Suppressor macrophage (primary cell): ENCODE data around the gene IFI16.

ENCODE experiments used
- DNase-seq, 4 experiments: peaks; one replicate each; pipeline ENCODE4 v3.0.0-alpha.2; 2020 to 2022

Gene IFI16

GRCh38 chr1:159066108-159066507 lies 56.4 kb downstream of the IFI16 start:
- no peak for DNase-seq

GRCh38 chr1:159067699-159068621 lies 58.3 kb downstream of the IFI16 start:
- peak; percentile 69 to 89 (median 83) for DNase-seq

- DNase-seq, result peak in 3 of 4 experiments; percentile 45 to 60 (median 45)
Observed at GRCh38 chr1:159068886-159069285, 59.2 kb downstream of the IFI16 start.

GRCh38 chr1:159071970-159072582 lies 62.4 kb downstream of the IFI16 start:
- DNase-seq, result peak; percentile 26 to 84 (median 58)

- DNase-seq, result peak; percentile 51 to 82 (median 68)
Observed at GRCh38 chr1:159076438-159077119, 66.9 kb downstream of the IFI16 start, which contains the start of gene AIM2. Gene AIM2, minus strand, starts transcription at chr1:159076766. Its CDS starts 3,267 bp downstream, at chr1:159073499.

GRCh38 chr1:159077120-159077961 lies 67.6 kb downstream of the IFI16 start:
- DNase-seq, result peak; percentile 36 to 62 (median 53)

- DNase-seq, result no peak
Observed at GRCh38 chr1:159079525-159079924, 69.8 kb downstream of the IFI16 start.

GRCh38 chr1:159081626-159082025 lies 71.9 kb downstream of the IFI16 start:
- DNase-seq, result no peak

GRCh38 chr1:159083013-159083412 lies 73.3 kb downstream of the IFI16 start:
- DNase-seq, result no peak

GRCh38 chr1:159084152-159084551 lies 74.4 kb downstream of the IFI16 start:
- DNase-seq, result peak in 3 of 4 experiments; percentile 38 to 58 (median 46)

GRCh38 chr1:159084867-159085266 lies 75.2 kb downstream of the IFI16 start:
- peak; percentile 66 to 90 (median 82) for DNase-seq

GRCh38 chr1:159088050-159088449 lies 78.3 kb downstream of the IFI16 start:
- peak in 1 of 4 experiments; percentile 25 for DNase-seq

GRCh38 chr1:159088546-159089183 lies 79.0 kb downstream of the IFI16 start:
- no peak for DNase-seq

- peak in 2 of 4 experiments; percentile 24 to 47 for DNase-seq
Observed at GRCh38 chr1:159089184-159089791, 79.6 kb downstream of the IFI16 start.

GRCh38 chr1:159090286-159091179 lies 80.8 kb downstream of the IFI16 start:
- peak in 2 of 4 experiments; percentile 24 to 34 for DNase-seq

- DNase-seq, result no peak
Observed at GRCh38 chr1:159091180-159091560, 81.5 kb downstream of the IFI16 start.

- DNase-seq, result peak in 3 of 4 experiments; percentile 15 to 38 (median 32)
Observed at GRCh38 chr1:159091607-159092031, 81.9 kb downstream of the IFI16 start.

GRCh38 chr1:159092036-159092760 lies 82.5 kb downstream of the IFI16 start:
- DNase-seq, result peak in 2 of 4 experiments; percentile 72 to 75

- DNase-seq, result no peak
Observed at GRCh38 chr1:159098596-159098995, 88.9 kb downstream of the IFI16 start.
